Nephron progenitor cell (in vitro differentiated cells): ENCODE measurements around the gene TAGLN3.
A peak's percentile ranks its signal among the peaks of the same experiment; 100 is the strongest.

ENCODE experiments used
- DNase-seq: peaks from one replicate; pipeline ENCODE4 v3.0.0; 2021
- H3K27ac Mint-ChIP-seq: 2 replicates; pipeline ENCODE4 v1.8.0; 2021; ENCODE audit warnings: mild to moderate bottlenecking, moderate library complexity, mixed read lengths
- H3K27me3 Mint-ChIP-seq: 2 replicates; pipeline ENCODE4 v1.8.0; 2021; ENCODE audit warnings: mild to moderate bottlenecking, low read depth, mixed read lengths; ENCODE audit not compliant: poor library complexity
- H3K36me3 Mint-ChIP-seq: 2 replicates; pipeline ENCODE4 v1.8.0; 2021; ENCODE audit warnings: low read depth, mixed read lengths
- H3K4me1 Mint-ChIP-seq: 2 replicates; pipeline ENCODE4 v1.8.0; 2021; ENCODE audit warnings: mixed read lengths
- H3K4me3 Mint-ChIP-seq: 2 replicates; pipeline ENCODE4 v1.8.0; 2021; ENCODE audit warnings: mild to moderate bottlenecking, moderate library complexity, mixed read lengths
- H3K9me3 Mint-ChIP-seq: 2 replicates; pipeline ENCODE4 v1.8.0; 2021; ENCODE audit warnings: mild to moderate bottlenecking, moderate library complexity, mixed read lengths
- CTCF ChIP-seq: fragments of 200-600 bp; sonication (generic); IDR thresholded peaks from 2 replicates; pipeline ENCODE4 v1.5.0; 2021; ENCODE audit warnings: antibody characterized with exemption

The TAGLN3 gene

GRCh38 chr3:111989061-111989678 lies 9.6 kb upstream of the TAGLN3 start:
- Mint-ChIP-seq H3K27ac (no peak overlapping the region), H3K36me3 (peaks cover 58% of the 10 kb centered on the region), H3K4me3 (no peak overlapping the region), H3K27me3 (no peaks in the 10 kb centered on the region), H3K9me3 (no peaks in the 10 kb centered on the region), H3K4me1 (peaks cover 8% of the 10 kb centered on the region)
- peak; percentile 60 for TF ChIP-seq CTCF
- no peak for DNase-seq

GRCh38 chr3:111993038-111993437 lies 5.7 kb upstream of the TAGLN3 start:
- H3K4me3 Mint-ChIP-seq = no peak overlapping the region
- no peaks in the 10 kb centered on the region for H3K27me3 Mint-ChIP-seq
- H3K27ac Mint-ChIP-seq = no peak overlapping the region
- no peak for DNase-seq
- peaks cover 8% of the 10 kb centered on the region for H3K4me1 Mint-ChIP-seq
- H3K36me3 Mint-ChIP-seq = peaks cover 24% of the 10 kb centered on the region
- no peaks in the 10 kb centered on the region for H3K9me3 Mint-ChIP-seq
- TF ChIP-seq CTCF = no peak

- Mint-ChIP-seq H3K9me3 (no peaks in the 10 kb centered on the region), H3K4me3 (peak overlapping the region; percentile 96), H3K4me1 (peaks cover 59% of the 10 kb centered on the region), H3K27me3 (peaks cover 2% of the 10 kb centered on the region), H3K36me3 (peaks cover 20% of the 10 kb centered on the region), H3K27ac (peak overlapping the region; percentile 80)
- no peak for DNase-seq
- no peak for TF ChIP-seq CTCF
Observed at GRCh38 chr3:111999484-112000324, 982 bp downstream of the TAGLN3 start.

GRCh38 chr3:112000367-112000771 lies 1.6 kb downstream of the TAGLN3 start:
- Mint-ChIP-seq H3K27ac (peak overlapping the region; percentile 88), H3K4me1 (peaks cover 65% of the 10 kb centered on the region), H3K27me3 (peaks cover 2% of the 10 kb centered on the region), H3K36me3 (peaks cover 27% of the 10 kb centered on the region), H3K9me3 (no peaks in the 10 kb centered on the region), H3K4me3 (peak overlapping the region; percentile 96)
- DNase-seq = no peak
- no peak for TF ChIP-seq CTCF

GRCh38 chr3:112000966-112001365 lies 2.2 kb downstream of the TAGLN3 start:
- Mint-ChIP-seq H3K4me1 (peaks cover 67% of the 10 kb centered on the region), H3K27ac (peak overlapping the region; percentile 88), H3K4me3 (peak overlapping the region; percentile 96), H3K27me3 (peaks cover 2% of the 10 kb centered on the region), H3K9me3 (no peaks in the 10 kb centered on the region), H3K36me3 (peaks cover 29% of the 10 kb centered on the region)
- no peak for DNase-seq
- TF ChIP-seq CTCF = no peak
